SK-N-MC (cell line): ENCODE results near the gene SH3RF1.

Experiments used
- DNase-seq: peaks from one replicate; pipeline ENCODE4 v3.0.0-alpha.2; 2011; ENCODE audit warnings: low read depth, low spot score
- H3K27ac ChIP-seq: fragments of 200-600 bp; sonication (generic); 2 replicates; pipeline ENCODE4 v1.5.1; 2016; ENCODE audit warnings: mixed run types
- H3K36me3 ChIP-seq: fragments of 200-600 bp; sonication (generic); 2 replicates; pipeline ENCODE4 v1.6.1; 2017; ENCODE audit warnings: antibody characterized with exemption, low read length, mixed read lengths; ENCODE audit not compliant: insufficient read depth
- H3K4me3 ChIP-seq: fragments of 200-600 bp; sonication (generic); 2 replicates; pipeline ENCODE4 v1.5.1; 2016
- H3K9ac ChIP-seq: fragments of 200-600 bp; sonication (generic); 2 replicates; pipeline ENCODE4 v1.8.0; 2017; ENCODE audit warnings: mixed run types, mixed read lengths; ENCODE audit not compliant: insufficient read length
- H3K9me3 ChIP-seq: fragments of 200-600 bp; sonication (generic); 2 replicates; pipeline ENCODE4 v1.6.1; 2017; ENCODE audit warnings: low read depth, mild to moderate bottlenecking, antibody characterized with exemption, low read length, moderate library complexity, mixed read lengths
- EZH2 ChIP-seq: fragments of 200-600 bp; sonication (generic); IDR thresholded peaks from one replicate; pipeline ENCODE4 v1.6.1; 2017; ENCODE audit warnings: antibody characterized with exemption
- FOXP2 ChIP-seq: optimal IDR thresholded peaks from 2 replicates; pipeline ENCODE3; 2011; ENCODE audit warnings: mild to moderate bottlenecking, moderate library complexity; ENCODE audit not compliant: insufficient read depth; ENCODE audit errors: extremely low read length, control extremely low read depth
- POLR2AphosphoS5 ChIP-seq: IDR thresholded peaks from 2 replicates; pipeline ENCODE4 v1.6.1; 2012; ENCODE audit warnings: mild to moderate bottlenecking, low read depth, low read length, borderline replicate concordance

SH3RF1 gene

GRCh38 chr4:169220447-169220846 lies 50.3 kb downstream of the SH3RF1 start:
- TF ChIP-seq FOXP2 (no peak), EZH2 (no peak)
- no peak overlapping the region for H3K27ac ChIP-seq
- no peak for DNase-seq

GRCh38 chr4:169219440-169219839 lies 51.3 kb downstream of the SH3RF1 start:
- Histone ChIP-seq H3K9ac (no peak overlapping the region), H3K4me3 (no peak overlapping the region), H3K27ac (no peak overlapping the region), H3K9me3 (no peaks in the 10 kb centered on the region), H3K36me3 (no peaks in the 10 kb centered on the region)
- DNase-seq, result no peak
- no peak for TF ChIP-seq FOXP2
- TF ChIP-seq POLR2AphosphoS5, result no peak
- no peak for TF ChIP-seq EZH2

More at GRCh38 chr4:169220447-169220846, 50.3 kb downstream of the SH3RF1 start:
- no peaks in the 10 kb centered on the region for H3K36me3 ChIP-seq
- H3K9me3 ChIP-seq, result no peaks in the 10 kb centered on the region
- H3K9ac ChIP-seq, result no peak overlapping the region
- no peak overlapping the region for H3K4me3 ChIP-seq

GRCh38 chr4:169215656-169216055 lies 55.1 kb downstream of the SH3RF1 start:
- DNase-seq, result no peak
- no peak overlapping the region for H3K9ac ChIP-seq
- TF ChIP-seq EZH2 (no peak), POLR2AphosphoS5 (no peak), FOXP2 (no peak)
- H3K36me3 ChIP-seq, result no peaks in the 10 kb centered on the region
- H3K4me3 ChIP-seq, result no peak overlapping the region
- no peaks in the 10 kb centered on the region for H3K9me3 ChIP-seq
- no peak overlapping the region for H3K27ac ChIP-seq

- no peak for DNase-seq
- Histone ChIP-seq H3K36me3 (no peaks in the 10 kb centered on the region), H3K9me3 (no peaks in the 10 kb centered on the region), H3K9ac (no peak overlapping the region), H3K4me3 (no peak overlapping the region), H3K27ac (no peak overlapping the region)
- TF ChIP-seq FOXP2, result no peak
- no peak for TF ChIP-seq POLR2AphosphoS5
- no peak for TF ChIP-seq EZH2
Measured at GRCh38 chr4:169212981-169213380, 57.8 kb downstream of the SH3RF1 start.

DNA sequence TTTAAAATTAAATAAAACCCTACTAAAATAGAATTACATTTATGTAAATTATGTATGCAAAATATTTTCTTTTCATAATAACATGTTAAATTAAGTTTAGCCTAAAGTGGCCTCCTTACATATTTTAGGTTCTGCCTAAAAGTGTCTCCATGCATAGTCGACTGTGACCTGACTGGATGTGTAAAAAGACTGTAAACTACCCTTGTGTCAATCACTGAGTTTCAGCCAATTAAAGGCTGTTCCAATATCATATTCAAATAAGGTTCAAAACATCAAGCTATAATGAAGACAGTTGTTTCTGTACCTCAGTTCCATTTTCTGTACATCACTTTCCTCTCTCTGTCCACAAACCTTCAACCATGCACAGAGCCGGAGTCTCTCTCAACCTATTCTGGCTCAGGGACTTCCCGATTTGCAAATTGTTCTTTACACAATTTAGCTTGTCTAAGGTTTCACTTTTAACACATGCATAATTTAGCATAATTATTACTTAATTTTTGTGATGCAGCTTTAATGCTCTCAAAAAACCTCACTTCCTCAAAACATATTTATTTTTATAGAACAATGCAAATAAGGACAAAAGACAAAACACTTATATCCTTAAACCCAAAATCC lies 60.1 kb downstream of the SH3RF1 start:
- no peak overlapping the region for H3K4me3 ChIP-seq

GRCh38 chr4:169209388-169209883 lies 61.3 kb downstream of the SH3RF1 start:
- Histone ChIP-seq H3K27ac (no peak overlapping the region), H3K36me3 (no peaks in the 10 kb centered on the region), H3K4me3 (no peak overlapping the region), H3K9me3 (no peaks in the 10 kb centered on the region), H3K9ac (no peak overlapping the region)
- no peak for DNase-seq
- TF ChIP-seq FOXP2 (no peak), POLR2AphosphoS5 (no peak), EZH2 (no peak)

More for the DNA sequence above, 60.1 kb downstream of the SH3RF1 start:
- Histone ChIP-seq H3K27ac (no peak overlapping the region), H3K9ac (no peak overlapping the region), H3K36me3 (no peaks in the 10 kb centered on the region), H3K9me3 (no peaks in the 10 kb centered on the region)
- TF ChIP-seq EZH2 (no peak), POLR2AphosphoS5 (no peak), FOXP2 (no peak)
- no peak for DNase-seq

GRCh38 chr4:169208516-169208915 lies 62.2 kb downstream of the SH3RF1 start:
- Histone ChIP-seq H3K36me3 (no peaks in the 10 kb centered on the region), H3K9me3 (no peaks in the 10 kb centered on the region), H3K9ac (no peak overlapping the region), H3K27ac (no peak overlapping the region), H3K4me3 (no peak overlapping the region)
- TF ChIP-seq FOXP2 (no peak), POLR2AphosphoS5 (no peak), EZH2 (no peak)
- DNase-seq, result no peak

DNA sequence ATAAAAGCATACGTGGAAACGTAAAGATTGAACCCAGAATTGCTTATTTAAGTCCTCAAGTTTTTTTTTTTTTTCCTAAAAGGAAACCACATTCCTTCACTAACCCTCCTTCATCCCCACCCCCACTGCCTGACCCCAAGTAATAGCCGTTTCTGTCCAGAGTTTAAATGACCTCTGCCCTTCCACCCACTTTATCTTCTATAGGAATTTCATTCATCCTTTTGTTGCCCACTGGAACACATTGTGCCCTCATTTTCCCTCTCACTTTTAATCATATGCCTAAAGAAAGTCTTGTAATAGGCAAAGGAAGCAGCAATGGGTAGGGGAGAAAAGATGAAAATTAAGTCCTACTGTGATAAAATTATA lies 62.7 kb downstream of the SH3RF1 start:
- TF ChIP-seq FOXP2 (no peak), EZH2 (no peak), POLR2AphosphoS5 (no peak)
- Histone ChIP-seq H3K9ac (no peak overlapping the region), H3K4me3 (no peak overlapping the region), H3K36me3 (no peaks in the 10 kb centered on the region), H3K27ac (no peak overlapping the region), H3K9me3 (no peaks in the 10 kb centered on the region)
- DNase-seq, result no peak

GRCh38 chr4:169207436-169208089 lies 63.2 kb downstream of the SH3RF1 start:
- TF ChIP-seq POLR2AphosphoS5 (no peak), FOXP2 (no peak), EZH2 (no peak)

More at GRCh38 chr4:169207436-169208089, 63.2 kb downstream of the SH3RF1 start:
- H3K36me3 ChIP-seq, result no peaks in the 10 kb centered on the region
- no peak overlapping the region for H3K27ac ChIP-seq
- no peak for DNase-seq
- no peaks in the 10 kb centered on the region for H3K9me3 ChIP-seq
- no peak overlapping the region for H3K4me3 ChIP-seq
- no peak overlapping the region for H3K9ac ChIP-seq
